Amniotic epithelial cell (primary cell): ENCODE measurements around the gene TBX10.
"Not testable (repeated sequence)": the region's sequence is repeated elsewhere in the genome, so short reads cannot be mapped to it uniquely, and the experiment has no call there.

Experiments used
- DNase-seq: peaks from one replicate; pipeline ENCODE4 v3.0.0-alpha.2; 2010; ENCODE audit warnings: low read depth

Gene TBX10

GRCh38 chr11:67631411-67631810, 8.2 kb downstream of the TBX10 start:
- no peak for DNase-seq

- no peak for DNase-seq
Measured at GRCh38 chr11:67630943-67631331, 8.6 kb downstream of the TBX10 start.

GRCh38 chr11:67630228-67630942, 9.2 kb downstream of the TBX10 start:
- peak; percentile 92 for DNase-seq

- peak; percentile 53 for DNase-seq
Measured at GRCh38 chr11:67629386-67630227, 10.0 kb downstream of the TBX10 start, which contains the start of gene NUDT8. NUDT8 (minus strand) TSS chr11:67629937; CDS start chr11:67629911, 26 bp downstream.

GRCh38 chr11:67628710-67629385, 10.7 kb downstream of the TBX10 start:
- no peak for DNase-seq

GRCh38 chr11:67627812-67628624, 11.5 kb downstream of the TBX10 start:
- DNase-seq, result no peak

GRCh38 chr11:67627441-67627811, 12.1 kb downstream of the TBX10 start:
- no peak for DNase-seq

- DNase-seq, result no peak
Measured at GRCh38 chr11:67626970-67627369, 12.6 kb downstream of the TBX10 start.

GRCh38 chr11:67626131-67626833, 13.3 kb downstream of the TBX10 start:
- DNase-seq, result not testable (repeated sequence)

- not testable (repeated sequence) for DNase-seq
Measured at GRCh38 chr11:67623795-67624194, 15.8 kb downstream of the TBX10 start.

GRCh38 chr11:67622905-67623304, 16.7 kb downstream of the TBX10 start:
- DNase-seq, result not testable (repeated sequence)

GRCh38 chr11:67621928-67622327, 17.6 kb downstream of the TBX10 start:
- DNase-seq, result not testable (repeated sequence)

- DNase-seq, result not testable (repeated sequence)
Measured at GRCh38 chr11:67620621-67621020, 18.9 kb downstream of the TBX10 start.

GRCh38 chr11:67619683-67620618, 19.6 kb downstream of the TBX10 start:
- not testable (repeated sequence) for DNase-seq

GRCh38 chr11:67618901-67619659, 20.5 kb downstream of the TBX10 start:
- DNase-seq, result not testable (repeated sequence)

GRCh38 chr11:67617243-67617953, 22.2 kb downstream of the TBX10 start:
- DNase-seq, result no peak

GRCh38 chr11:67616431-67617242, 22.9 kb downstream of the TBX10 start:
- DNase-seq, result no peak
